Cerebellar cortex (tissue), 1 donor: Measurements from ENCODE around the gene FHL1.
"Not testable (repeated sequence)": the region's sequence is repeated elsewhere in the genome, so short reads cannot be mapped to it uniquely, and the experiment has no call there.

ENCODE experiments used
- DNase-seq: peaks from one replicate; pipeline ENCODE4 v3.0.0-alpha.2; 2015; ENCODE audit warnings: low spot score

Gene FHL1

DNA sequence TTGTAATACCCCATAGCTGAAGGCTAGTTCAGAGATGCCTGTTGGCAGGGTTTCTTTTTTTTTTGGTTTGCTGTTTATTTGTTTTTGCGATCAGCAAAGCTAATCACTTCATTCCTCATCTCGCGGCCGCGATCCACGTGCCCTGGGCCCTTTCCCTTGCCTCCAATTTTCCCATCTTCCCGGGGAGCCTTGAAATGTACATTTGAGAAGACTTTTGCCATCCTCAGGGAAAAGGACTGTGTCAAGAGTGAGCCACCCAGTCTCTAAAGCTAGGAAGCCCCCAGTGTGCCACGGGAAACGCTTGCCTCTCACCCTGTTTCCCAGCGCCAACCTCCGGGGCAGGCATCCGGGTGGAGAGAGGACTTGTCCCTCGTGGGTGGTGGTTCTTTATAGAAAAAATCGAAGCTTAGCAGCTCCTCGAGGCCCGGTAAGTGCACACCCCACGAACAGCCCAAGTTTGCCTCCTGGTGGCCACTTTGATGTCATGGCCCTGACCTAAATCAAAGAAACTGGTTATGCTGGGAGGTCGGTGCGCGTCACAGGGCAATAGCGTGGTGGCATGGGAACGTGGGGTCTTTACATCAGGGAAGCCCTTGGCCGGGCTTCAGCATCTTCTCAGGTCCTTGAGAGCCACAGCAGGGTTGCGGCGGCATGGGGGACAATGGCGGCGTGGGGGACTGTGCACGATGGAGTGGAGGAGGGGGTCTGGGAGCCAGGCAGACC, 61.8 kb downstream of the FHL1 start:
- DNase-seq, result peak; percentile 45

DNA sequence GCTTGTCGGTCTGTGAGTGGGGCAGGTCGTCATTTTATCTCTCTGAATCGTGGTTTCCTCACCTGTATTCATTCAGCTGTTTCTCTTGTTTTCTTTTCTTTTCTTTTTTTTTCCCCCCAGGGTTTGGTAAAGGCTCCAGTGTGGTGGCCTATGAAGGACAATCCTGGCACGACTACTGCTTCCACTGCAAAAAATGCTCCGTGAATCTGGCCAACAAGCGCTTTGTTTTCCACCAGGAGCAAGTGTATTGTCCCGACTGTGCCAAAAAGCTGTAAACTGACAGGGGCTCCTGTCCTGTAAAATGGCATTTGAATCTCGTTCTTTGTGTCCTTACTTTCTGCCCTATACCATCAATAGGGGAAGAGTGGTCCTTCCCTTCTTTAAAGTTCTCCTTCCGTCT, 62.4 kb downstream of the FHL1 start:
- no peak for DNase-seq

DNA sequence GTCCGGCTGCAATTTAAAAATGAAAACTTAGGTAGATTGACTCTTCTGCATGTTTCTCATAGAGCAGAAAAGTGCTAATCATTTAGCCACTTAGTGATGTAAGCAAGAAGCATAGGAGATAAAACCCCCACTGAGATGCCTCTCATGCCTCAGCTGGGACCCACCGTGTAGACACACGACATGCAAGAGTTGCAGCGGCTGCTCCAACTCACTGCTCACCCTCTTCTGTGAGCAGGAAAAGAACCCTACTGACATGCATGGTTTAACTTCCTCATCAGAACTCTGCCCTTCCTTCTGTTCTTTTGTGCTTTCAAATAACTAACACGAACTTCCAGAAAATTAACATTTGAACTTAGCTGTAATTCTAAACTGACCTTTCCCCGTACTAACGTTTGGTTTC, 62.9 kb downstream of the FHL1 start:
- no peak for DNase-seq

DNA sequence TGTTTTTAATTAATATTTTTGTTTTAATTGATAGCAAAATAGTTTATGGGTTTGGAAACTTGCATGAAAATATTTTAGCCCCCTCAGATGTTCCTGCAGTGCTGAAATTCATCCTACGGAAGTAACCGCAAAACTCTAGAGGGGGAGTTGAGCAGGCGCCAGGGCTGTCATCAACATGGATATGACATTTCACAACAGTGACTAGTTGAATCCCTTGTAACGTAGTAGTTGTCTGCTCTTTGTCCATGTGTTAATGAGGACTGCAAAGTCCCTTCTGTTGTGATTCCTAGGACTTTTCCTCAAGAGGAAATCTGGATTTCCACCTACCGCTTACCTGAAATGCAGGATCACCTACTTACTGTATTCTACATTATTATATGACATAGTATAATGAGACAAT, 63.5 kb downstream of the FHL1 start:
- no peak for DNase-seq

DNA sequence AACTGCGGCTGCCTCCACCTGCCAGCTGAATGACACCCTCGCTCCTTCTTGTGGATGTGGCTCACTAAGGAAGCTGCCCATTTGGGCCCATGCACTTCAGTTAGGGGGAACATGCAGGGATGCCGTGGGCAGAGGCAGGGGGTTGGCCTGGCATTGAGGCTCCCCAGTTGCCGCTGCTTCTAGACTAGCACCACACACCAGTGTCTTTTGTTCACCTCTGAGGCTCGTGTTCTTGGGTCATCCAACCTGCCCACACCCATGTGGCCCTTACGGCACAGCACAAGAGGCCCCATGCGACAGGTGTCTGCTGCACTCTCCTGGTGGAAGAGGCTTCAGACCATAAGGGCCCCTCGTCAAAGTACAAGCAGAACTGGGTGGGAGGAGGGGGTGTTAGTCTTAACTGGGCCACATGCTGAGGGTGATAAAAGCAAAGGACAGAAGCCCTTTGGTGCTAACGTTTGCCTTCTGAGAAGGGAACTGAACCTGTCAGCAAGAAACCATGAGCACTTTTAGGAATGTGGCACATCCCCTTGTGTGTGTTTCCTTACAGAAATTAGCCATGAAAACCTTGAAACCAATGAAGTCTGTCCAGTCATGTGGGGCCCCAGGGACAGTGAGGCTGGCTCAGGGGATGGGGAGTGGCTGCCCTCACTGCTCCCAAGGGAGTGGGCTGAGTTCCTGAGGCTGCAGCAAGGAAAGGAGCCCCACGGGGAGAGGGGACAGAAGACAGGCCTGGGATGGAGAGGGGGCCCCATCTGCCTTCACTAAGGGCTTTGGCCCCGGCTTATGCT, 64.6 kb downstream of the FHL1 start:
- no peak for DNase-seq

DNA sequence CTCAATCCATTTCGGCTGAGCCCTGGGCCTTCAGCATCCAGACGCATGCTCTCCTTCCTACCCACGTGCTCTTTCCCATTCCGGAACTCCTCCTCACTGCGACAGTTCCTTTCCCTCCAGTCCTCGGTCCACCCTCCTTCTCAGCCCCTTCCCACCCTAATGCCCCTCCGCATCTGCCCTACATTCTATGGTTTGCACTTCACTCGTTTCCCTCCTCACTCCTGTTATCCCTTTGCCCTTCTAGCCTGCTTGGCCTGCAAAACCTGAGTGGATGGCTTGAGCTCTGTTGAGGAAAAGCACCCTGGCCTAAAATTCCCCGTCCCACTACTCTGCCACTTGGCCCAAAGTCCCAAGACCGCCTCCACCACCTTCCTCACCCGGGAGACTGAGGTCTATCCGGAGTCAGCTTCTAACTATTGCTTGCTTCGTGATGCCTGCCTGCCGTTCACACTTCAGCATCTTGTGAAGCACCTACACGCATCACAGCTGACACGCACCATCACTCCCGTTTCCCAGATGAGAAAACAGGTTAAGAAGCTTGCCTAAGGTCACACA, 65.3 kb downstream of the FHL1 start:
- DNase-seq, result no peak

DNA sequence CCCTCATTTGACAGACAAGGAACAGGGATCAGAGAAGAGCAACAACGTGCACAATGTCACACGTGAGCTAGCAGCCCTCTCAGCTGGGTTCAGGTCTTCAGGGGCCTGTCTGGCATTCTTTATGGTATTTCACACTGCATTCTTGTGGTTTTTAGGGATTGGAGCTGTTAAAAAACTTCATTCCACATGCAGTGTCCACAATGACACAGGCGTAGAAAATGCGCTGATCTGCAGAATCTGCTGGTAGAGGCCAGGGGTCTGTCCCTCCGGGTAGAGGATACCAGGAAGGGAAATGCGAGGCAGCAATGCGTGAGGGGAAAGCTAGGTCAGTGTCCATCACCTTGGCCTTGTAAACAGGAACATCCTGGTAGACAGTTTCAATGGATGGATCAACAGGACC, 67.2 kb downstream of the FHL1 start:
- no peak for DNase-seq

DNA sequence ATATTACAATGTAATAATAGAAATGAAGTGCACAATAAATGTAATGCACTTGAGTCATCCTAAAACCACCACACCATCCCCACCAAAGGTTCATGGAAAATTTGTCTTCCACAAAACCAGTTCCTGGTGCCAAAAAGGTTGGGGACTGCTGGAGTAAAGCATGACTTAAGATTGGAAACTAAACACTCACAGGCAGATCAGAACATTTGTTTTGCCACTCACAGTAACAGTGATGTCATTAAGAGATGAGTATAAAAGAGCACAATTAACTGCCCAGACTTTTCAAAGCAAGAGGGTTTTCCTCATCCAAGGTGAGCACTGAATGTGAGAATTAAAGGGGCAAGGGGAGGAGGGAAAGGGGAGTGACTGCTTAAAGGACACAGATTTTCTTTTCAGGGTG, 68.2 kb downstream of the FHL1 start:
- DNase-seq, result no peak

DNA sequence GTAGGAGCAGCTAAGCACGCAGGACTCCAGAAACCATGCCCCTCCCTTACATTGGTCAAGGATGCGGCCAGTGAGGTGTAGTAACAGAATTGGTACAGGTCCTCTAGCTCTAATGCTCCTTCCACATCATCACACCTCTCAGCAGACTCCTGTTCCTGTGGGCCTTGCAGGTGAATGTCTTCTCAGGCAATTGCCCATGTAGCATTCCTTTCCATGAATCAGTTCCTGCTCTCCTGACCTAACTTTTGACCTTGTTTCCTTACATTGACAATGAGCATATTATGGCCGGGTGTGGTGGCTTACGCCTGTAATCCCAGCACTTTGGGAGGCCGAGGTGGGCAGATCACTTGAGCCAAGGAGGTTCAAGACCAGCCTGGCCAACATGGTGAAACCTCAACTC, 72.6 kb downstream of the FHL1 start:
- DNase-seq, result no peak

DNA sequence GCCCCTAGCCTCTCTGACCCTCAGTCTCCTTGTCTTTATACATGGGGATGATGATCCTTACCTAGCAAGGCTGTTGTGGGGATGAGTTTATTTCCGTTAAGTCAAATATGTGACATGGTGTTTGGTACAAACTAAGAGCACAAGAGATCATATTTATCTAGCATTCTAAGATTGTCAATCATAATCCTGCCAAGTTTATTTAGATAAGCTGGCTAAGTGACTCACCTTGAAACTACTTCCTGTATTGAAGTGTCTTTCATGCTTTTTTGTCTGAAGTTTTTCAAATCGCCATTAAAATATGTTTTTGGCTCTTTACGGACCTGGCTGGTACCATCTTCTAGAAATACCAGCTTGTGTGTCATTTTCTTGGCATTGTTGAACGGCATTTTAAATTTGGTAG, 73.2 kb downstream of the FHL1 start:
- DNase-seq, result no peak

DNA sequence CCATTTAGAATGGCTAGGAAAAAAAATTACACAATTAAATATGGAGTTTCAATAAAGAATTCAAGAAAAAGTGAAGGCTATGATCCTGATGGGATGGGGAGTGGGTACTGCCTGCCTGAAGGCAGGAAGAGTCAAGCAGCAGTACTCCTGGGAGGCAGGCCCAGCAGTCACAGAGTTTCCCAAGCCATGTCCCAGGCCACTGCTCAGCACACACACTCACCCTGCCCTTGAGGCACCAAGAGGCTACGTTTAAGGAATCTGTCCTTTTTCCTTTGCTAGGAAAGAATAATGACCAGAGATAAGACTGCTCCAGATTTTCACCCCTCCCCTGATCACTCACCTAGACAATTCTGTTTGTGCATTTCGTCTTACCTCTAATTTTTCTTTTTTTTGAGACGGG, 73.6 kb downstream of the FHL1 start:
- no peak for DNase-seq

DNA sequence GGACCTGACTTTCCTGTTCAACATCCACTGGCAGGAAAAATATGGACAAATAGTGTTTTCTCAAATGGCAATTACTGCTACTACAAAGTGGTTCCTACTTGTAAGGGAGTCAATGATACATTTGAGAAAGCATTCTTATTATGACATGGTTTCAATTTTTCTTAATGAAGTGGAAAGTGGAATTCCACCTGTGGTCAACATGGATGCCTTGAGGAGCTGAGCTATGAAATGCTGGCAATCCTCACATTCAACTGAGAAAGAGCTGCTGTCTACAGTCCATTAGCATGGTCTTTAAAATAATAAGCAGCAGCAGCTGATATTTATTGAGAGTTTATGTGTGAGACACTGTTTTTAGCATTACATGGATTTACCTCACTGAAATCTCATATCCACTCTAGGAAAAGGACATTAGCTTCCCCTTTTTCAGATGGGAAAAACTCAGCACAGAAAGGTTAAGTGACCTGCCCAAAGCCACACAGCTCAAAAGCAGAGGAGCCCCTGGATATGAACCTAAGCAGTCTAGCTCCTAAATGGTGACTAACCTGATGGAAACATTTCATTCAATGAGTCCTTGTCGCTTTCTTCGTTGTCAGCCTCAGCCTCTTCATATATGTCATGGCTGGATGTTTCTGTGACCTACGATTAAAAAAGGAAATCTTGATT, 74.6 kb downstream of the FHL1 start:
- DNase-seq, result no peak

DNA sequence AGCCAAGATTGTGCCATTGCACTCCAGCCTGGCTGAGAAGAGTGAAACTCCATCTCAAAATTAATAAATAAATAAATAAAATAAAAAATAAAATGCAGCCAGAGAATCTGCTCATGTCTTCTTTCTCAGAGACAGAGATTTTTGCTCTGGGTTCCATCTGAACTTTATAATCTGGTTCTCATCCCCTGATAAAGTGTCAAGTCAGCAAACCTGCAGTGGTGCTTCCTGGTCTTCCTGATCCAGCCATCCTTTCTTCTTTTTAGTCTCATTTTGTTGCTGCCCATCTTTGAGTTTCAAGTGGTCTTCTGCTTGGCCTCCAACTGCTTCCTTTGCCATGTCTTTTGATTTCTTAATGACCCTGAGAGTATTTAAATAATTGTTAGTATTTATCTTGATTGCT, 79.7 kb downstream of the FHL1 start:
- no peak for DNase-seq

DNA sequence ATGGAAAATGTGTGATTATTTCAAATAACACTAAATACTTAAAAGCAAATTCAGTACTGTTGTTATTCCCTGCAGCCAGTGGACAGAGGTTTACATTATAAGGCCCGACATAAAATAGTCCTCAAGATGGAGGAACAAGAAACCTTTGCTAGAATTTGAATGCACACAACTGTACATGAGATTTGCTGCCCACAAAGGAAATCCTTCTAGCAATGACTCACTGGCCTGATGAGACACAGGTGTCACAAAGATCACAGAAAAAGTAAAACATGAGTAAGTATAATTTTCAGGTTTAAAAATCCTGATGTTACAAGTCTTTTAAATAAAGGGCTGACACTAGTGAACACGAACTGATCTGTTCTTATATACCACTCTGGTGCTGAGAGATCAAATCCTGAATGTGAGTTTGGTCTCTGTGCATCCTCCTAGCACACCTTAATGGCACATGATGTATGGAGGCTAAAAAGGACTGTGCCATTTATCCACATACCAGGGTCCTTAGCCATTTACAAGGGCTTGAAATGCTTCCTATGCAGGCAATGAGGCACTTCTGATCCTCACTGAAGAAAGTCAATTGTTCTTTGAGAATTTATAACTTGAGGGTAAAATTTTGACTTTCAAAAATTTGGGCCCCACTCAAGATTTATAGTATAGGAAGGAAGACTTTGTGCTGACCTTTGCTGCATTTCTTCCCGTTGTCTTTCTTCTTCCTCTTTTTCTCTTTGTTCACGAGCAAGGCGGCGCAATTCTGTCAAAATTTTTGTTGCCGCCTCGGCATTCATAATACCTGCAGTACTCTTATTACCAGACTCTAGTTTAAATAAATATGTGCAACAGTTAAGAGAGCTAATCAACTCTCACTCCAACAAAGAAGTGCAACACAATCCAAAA, 80.9 kb downstream of the FHL1 start:
- DNase-seq, result no peak

DNA sequence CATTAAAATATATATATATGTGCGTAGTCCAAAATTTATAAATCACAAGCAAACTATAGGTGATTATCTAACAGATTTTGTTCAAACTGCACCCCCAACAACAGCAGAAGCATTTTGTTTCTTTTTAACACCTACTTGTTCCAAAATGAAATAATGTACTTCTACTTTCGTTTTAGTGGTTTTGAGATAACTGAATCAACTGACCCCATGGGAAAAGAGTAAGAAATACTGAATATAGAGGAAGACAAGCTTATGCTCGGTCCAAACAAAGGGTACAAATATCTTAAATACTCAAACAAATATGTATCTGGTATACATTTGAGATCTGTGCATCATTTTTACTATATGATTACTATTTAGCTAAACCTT, 81.5 kb downstream of the FHL1 start:
- DNase-seq, result no peak

DNA sequence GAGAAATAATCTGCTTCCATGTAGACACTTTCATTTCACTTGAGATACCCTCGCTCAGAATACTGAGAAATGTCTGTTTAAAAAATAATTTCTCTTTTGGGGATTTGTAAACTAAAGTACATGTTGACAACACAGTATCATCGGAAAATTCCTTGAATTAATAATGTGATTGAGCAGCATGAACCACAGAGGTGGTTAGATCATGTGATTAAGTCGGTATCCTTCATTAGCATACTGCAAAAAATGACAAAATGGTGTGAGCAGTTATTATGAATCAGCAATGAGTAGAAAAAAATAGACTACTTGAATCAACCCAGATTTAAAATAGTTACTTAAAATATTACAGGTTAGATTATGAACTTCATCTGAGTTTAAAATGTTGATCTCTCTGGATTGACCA, 89.7 kb downstream of the FHL1 start:
- DNase-seq, result no peak

DNA sequence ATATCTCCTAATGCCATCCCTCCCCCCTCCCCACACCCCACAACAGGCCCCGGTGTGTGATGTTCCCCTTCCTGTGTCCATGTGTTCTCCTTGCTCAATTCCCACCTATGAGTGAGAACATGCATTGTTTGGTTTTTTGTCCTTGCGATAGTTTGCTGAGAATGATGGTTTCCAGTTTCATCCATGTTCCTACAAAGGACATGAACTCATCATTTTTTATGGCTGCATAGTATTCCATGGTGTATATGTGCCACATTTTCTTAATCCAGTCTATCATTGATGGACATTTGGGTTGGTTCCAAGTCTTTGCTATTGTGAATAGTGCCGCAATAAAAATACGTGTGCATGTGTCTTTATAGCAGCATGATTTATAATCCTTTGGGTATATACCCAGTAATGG, 90.5 kb downstream of the FHL1 start:
- DNase-seq, result not testable (repeated sequence)

DNA sequence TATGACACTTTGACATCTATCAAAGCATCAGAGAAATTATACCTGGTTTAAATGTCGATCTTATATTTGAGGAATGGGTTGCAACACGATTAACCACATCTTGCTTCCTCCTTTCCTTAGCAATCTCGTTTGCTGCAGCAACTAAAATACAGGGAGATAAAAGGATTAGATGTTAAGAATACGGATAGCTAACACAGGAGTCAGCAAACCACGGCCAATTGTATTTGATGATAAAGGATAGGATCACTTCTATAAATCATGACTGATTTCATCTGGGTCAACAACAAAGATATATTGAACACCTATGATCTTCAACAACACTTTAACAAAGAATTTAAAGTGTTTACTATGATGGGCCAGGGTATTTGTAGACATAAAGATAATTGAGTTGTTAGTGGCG, 98.9 kb downstream of the FHL1 start:
- DNase-seq, result no peak

DNA sequence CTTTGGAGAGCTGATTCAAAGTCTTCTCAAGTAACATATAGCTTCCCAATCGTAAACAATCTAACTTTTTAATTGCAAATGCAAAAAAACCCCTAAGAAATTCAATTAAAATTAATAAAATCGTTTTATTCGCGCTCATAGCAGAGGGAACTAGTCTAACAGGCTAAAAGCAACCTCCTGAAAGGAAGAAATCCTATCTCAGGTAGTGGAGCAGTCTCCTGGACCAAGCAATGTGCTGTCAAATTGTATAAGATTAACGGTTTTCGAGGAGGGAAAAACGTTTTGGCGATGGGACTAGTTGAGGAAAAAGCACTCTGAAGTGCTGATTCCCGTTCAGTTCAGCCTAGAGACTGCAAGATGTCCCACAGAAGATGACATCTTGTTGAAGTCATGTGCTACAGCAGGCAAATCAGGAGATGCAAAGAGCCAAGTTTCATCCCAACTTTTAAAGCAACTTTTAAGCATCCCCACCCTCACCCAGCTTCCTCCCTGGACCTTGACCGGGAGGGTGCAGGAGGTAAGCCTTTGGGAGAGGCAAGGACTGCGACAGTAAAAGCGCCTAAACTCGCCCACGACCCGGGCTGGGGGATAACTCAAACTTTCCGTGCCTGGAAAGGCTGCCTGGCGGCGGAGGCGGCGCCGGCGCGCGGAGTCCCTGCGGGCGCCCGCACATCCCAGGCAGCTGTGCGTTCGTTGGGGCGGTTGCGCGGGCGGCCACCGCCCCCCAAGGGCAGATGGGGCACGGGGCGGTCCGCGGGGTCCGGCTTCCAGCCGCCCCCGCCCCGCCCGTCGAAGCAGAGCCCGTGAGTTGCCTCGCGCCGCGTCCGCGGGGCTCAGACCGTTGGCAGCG, 103.1 kb downstream of the FHL1 start:
- no peak for DNase-seq

DNA sequence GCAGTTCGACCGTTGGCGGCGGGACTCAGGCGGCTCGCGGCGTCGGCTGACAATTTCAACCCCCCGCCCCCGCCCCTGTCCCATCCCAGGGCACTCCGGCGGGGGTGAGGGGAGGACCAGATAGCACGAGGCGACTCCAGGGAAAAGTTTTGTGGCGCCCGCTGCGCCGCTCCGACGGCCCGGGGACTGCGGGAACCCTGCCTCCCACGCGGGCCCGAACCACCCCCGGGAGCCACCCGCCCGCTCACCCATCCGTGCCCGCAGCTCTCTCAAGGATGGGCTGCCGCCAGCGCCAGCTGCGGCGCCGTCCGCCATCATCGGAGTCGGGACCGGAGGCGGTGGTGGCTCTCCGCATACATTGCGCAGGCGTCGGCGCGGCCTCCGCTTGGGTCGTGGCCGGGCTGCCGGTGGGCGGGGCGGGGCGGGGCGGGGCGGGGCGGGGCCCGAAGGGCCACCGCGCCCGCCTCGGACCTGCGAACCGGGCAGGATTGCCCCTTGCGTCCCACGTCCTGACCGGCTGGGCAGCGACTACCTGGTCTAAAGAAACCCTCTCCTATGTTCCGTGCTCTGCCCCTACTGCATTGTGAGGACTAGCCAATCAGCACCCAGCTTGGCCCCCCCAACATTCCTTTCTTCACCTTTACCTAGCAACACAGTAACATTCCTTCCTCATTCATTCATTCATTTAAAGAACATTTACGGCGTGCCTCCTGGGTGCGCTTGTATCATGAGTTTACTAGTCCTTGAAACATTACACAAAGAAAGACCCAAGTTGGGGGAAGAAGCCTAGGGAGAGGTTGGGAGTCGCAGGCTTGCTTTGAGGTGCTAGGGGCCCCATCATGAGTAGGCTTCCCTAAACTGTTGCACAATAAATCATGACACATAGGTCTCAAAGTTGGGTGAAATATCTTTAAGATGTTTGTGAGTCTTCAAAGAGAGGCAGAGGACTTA, 104.0 kb downstream of the FHL1 start, which contains the start of gene MAP7D3:
Gene MAP7D3, minus strand, starts transcription at position 360 of the 951 bp plus-strand sequence. Its CDS starts 42 bp downstream, at position 318.
- DNase-seq, result peak; percentile 30
